ENCODE measurements around the gene FKBP10. TPM values are rescaled to one million over a fixed set of nuclear protein-coding genes. Genes with fewer than 3 reads are reported as not detected.

FKBP10 gene
- total and polyA plus RNA-seq, 10 of the 15 experiments (the other 5 are each of a cell fraction or from before 2014, with no cell fraction given): 0.02 to 4.7 (median 1.8) TPM

DNA sequence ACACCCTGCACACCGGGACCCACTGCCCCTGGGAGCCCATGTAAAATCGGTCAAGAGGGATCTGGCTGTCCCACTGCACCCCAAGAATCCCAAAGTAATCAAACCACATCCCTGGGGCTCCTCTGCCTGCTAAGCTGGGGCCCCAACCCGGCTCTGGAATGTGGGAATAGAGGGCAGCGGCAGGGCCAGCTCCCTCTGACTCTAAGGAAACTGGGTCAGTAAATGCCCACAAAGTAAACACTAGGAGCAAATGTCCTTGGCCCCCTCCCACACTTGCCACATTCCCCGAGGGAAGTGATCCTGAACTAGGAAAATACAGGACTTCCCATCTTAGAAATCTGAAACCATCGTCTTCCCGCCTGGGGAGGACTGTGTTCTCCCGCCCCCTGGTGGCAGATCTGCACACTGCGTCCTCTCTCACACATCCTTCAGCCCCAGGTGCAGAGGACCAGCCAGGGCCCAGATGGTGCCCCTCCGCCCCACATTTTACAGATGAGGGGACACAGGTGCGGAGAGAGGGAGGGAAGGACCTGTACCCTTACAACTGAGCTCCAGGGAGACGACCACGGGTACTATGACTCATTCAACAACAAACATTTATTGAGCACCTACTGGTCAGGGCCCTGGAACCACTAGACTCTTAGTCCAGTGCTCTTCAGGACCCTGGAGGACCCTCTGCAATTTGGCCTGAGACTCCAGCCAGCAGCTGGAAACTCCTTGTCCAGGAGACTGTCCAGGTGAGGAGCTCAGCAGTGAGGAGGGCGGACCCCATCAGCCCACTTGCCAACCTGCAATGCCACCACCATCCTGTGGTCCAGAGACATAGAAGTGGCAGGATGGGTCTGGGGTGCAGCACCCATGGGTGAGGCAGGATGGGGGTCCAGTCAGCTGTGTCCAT lies 11.2 kb upstream of the FKBP10 start:
- Histone ChIP-seq H3K4me2 (ENCODE audit: control insufficient read depth, insufficient read depth) (peak overlapping the region; percentile 25; the same call in 1 of the 2 replicates), H3K9me3 (replicated peaks; ENCODE audit: control insufficient read depth, insufficient read depth, low read length) (no peaks in the 10 kb centered on the region), H3K9ac (ENCODE audit: control insufficient read depth, insufficient read depth, low read length) (no peak overlapping the region), H3K4me3 (no peak overlapping the region), H2AFZ (ENCODE audit: control insufficient read depth, low read depth, low read length) (peak overlapping the region; percentile 29; the same call in 1 of the 2 replicates), H3K36me3 (ENCODE audit: control insufficient read depth in 2 of 2, insufficient read depth in 2 of 2, low read length in 1 of 2) (no peaks in the 10 kb centered on the region), H3K4me1 (ENCODE audit: control insufficient read depth, insufficient read depth, low read length) (no peaks in the 10 kb centered on the region), H3K27me3 (replicated peaks in 1 of 2; ENCODE audit: control insufficient read depth in 2 of 2, insufficient read depth in 2 of 2, low read length in 1 of 2) (no peaks in the 10 kb centered on the region), H4K20me1 (ENCODE audit: control insufficient read depth, insufficient read depth) (no peaks in the 10 kb centered on the region), H3K27ac (ENCODE audit: control insufficient read depth, insufficient read depth) (no peak overlapping the region), H3K79me2 (ENCODE audit: control insufficient read depth, insufficient read depth, low read length) (no peaks in the 10 kb centered on the region)
- ChIA-PET SMC1A (ENCODE audit: uncharacterized antibody, unreplicated experiment) (interaction anchor here (0.9 to 2.5 kb wide), 2 partner anchors 21 to 64 kb away, joined by 3 to 9 read pairs; no protein-coding TSS in a partner anchor), POLR2A (interaction anchor here (0.6 to 1.2 kb wide), 4 partner anchors 11 to 119 kb away, joined by 3 to 8 read pairs (median 4); no protein-coding TSS in a partner anchor), CTCF (interaction anchor here (0.6 to 4.4 kb wide), 20 partner anchors 9 to 901 kb away, joined by 3 to 25 read pairs (median 3); partner anchors contain the start of genes JUP and P3H4), RAD21 (ENCODE audit: unreplicated experiment) (interaction anchor here (1.0 to 2.7 kb wide), 4 partner anchors 15 to 64 kb away, joined by 3 to 12 read pairs (median 5); partner anchors contain the start of genes JUP and KLHL11)
- intact Hi-C loops (cut with micrococcal nuclease; ENCODE audit: unreplicated experiment) (loop anchor here (1.0 kb wide), 1 partner anchor 63 kb away; no protein-coding TSS in a partner anchor), in situ Hi-C loops (cut with MboI) (loop anchor here (5.0 kb wide), 1 partner anchor 59 kb away; no protein-coding TSS in a partner anchor)
- TF ChIP-seq ZBED1 (IDR thresholded peaks at IDR 0.05; ENCODE audit: borderline replicate concordance) (no peak), TCF3 (IDR thresholded peaks at IDR 0.05; ENCODE audit: borderline replicate concordance, insufficient read depth, low read depth, low read length) (0 out of 2 replicates have a peak, but pooled peaks have one; percentile 36), SMC3 (IDR thresholded peaks at IDR 0.05; ENCODE audit: borderline replicate concordance, low read length) (peak; percentile 99), EED (IDR thresholded peaks at IDR 0.05; ENCODE audit: low read depth) (peak; percentile 57), FOXM1 (IDR thresholded peaks at IDR 0.05; ENCODE audit: low read depth, low read length) (no peak), RAD21 (IDR thresholded peaks at IDR 0.05; ENCODE audit: insufficient read depth, low read depth, low read length) (peak; percentile 90), IKZF2 (IDR thresholded peaks at IDR 0.05) (0 out of 4 replicates have a peak, but pooled peaks of 1 of the 2 experiments have one; percentile 13), RB1 (IDR thresholded peaks at IDR 0.05; ENCODE audit: borderline replicate concordance) (peak; percentile 63; the same call in 1 of the 2 replicates), YY1 (IDR thresholded peaks at IDR 0.05; ENCODE audit: low read depth, low read length) (peak; percentile 69), IRF4 (IDR thresholded peaks at IDR 0.05; ENCODE audit: low read depth, low read length) (0 out of 2 replicates have a peak, but pooled peaks have one; percentile 20), FOXK2 (IDR thresholded peaks at IDR 0.05) (no peak), IKZF1 (conservative IDR thresholded peaks at IDR 0.05) (peak; percentile 68)
- TF ChIP-seq, protein P1, sequence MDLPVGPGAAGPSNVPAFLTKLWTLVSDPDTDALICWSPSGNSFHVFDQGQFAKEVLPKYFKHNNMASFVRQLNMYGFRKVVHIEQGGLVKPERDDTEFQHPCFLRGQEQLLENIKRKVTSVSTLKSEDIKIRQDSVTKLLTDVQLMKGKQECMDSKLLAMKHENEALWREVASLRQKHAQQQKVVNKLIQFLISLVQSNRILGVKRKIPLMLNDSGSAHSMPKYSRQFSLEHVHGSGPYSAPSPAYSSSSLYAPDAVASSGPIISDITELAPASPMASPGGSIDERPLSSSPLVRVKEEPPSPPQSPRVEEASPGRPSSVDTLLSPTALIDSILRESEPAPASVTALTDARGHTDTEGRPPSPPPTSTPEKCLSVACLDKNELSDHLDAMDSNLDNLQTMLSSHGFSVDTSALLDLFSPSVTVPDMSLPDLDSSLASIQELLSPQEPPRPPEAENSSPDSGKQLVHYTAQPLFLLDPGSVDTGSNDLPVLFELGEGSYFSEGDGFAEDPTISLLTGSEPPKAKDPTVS (IDR thresholded peaks at IDR 0.05; ENCODE audit: low read depth, low read length): no peak
- TF ChIP-seq, protein P2, sequence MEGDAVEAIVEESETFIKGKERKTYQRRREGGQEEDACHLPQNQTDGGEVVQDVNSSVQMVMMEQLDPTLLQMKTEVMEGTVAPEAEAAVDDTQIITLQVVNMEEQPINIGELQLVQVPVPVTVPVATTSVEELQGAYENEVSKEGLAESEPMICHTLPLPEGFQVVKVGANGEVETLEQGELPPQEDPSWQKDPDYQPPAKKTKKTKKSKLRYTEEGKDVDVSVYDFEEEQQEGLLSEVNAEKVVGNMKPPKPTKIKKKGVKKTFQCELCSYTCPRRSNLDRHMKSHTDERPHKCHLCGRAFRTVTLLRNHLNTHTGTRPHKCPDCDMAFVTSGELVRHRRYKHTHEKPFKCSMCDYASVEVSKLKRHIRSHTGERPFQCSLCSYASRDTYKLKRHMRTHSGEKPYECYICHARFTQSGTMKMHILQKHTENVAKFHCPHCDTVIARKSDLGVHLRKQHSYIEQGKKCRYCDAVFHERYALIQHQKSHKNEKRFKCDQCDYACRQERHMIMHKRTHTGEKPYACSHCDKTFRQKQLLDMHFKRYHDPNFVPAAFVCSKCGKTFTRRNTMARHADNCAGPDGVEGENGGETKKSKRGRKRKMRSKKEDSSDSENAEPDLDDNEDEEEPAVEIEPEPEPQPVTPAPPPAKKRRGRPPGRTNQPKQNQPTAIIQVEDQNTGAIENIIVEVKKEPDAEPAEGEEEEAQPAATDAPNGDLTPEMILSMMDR (IDR thresholded peaks at IDR 0.05 in 2 of 3, conservative IDR thresholded peaks at IDR 0.05 in 1 of 3; ENCODE audit: control insufficient read depth in 2 of 3, extremely low read depth in 1 of 3, insufficient read depth in 1 of 3, low read depth in 3 of 3, low read length in 3 of 3): peak; percentile 92 to 96 (median 95)
- BruUV-seq (replicated peaks): no TSS peak
- ATAC-seq (peak; percentile 95), DNase-seq (ENCODE audit: low read depth, low spot score) (no peak), FAIRE-seq (peak; percentile 47)
- WGBS (ENCODE audit: insufficient coverage, insufficient replicate concordance, low lambda C conversion rate, missing lambda C conversion rate): 18% methylated on average over 14 of the region's 14 CpGs

All from GM12878 (cell line).